Smooth muscle cell (in vitro differentiated cells): ENCODE measurements around the gene HERC4. TPM values are rescaled to one million over a fixed set of nuclear protein-coding genes. Genes with fewer than 3 reads are reported as not detected.

Source experiments
- DNase-seq: peaks from one replicate; lab custom pipeline; 2025; ENCODE audit not compliant: unreplicated experiment; lab: John Stamatoyannopoulos, UW
- H2AFZ ChIP-seq: fragments of 200-600 bp; sonication (generic); 2 replicates; pipeline ENCODE4 v1.6.0; 2016; ENCODE audit warnings: antibody characterized with exemption, low read depth, mild to moderate bottlenecking
- H3F3A ChIP-seq: fragments of 200-600 bp; sonication (generic); 2 replicates; pipeline ENCODE4 v1.6.0; 2017; ENCODE audit warnings: antibody characterized with exemption, low read depth
- H3K27ac ChIP-seq: fragments of 200-600 bp; sonication (generic); 2 replicates; pipeline ENCODE4 v1.5.1; 2016; ENCODE audit warnings: low read depth, mild to moderate bottlenecking
- H3K27me3 ChIP-seq: fragments of 200-600 bp; sonication (generic); 2 replicates; pipeline ENCODE4 v1.6.1; 2016; ENCODE audit warnings: low read depth, mild to moderate bottlenecking
- H3K36me3 ChIP-seq: fragments of 200-600 bp; sonication (generic); 2 replicates; pipeline ENCODE4 v1.5.1; 2016; ENCODE audit warnings: low read depth
- H3K4me1 ChIP-seq: fragments of 200-600 bp; sonication (generic); 2 replicates; pipeline ENCODE4 v1.5.1; 2016; ENCODE audit warnings: low read depth
- H3K4me2 ChIP-seq: fragments of 200-600 bp; sonication (generic); 2 replicates; pipeline ENCODE4 v1.6.0; 2016; ENCODE audit warnings: mild to moderate bottlenecking
- H3K4me3 ChIP-seq: fragments of 200-600 bp; sonication (generic); 2 replicates; pipeline ENCODE4 v1.5.1; 2016; ENCODE audit warnings: mild to moderate bottlenecking
- H3K79me2 ChIP-seq: fragments of 200-600 bp; sonication (generic); 2 replicates; pipeline ENCODE4 v1.6.0; 2016; ENCODE audit warnings: low read depth, mild to moderate bottlenecking
- H3K9ac ChIP-seq: fragments of 200-600 bp; sonication (generic); 2 replicates; pipeline ENCODE4 v1.6.0; 2016; ENCODE audit warnings: low read depth
- H3K9me3 ChIP-seq: fragments of 200-600 bp; sonication (generic); replicated peaks from 2 replicates; pipeline ENCODE4 v1.5.1; 2016; ENCODE audit warnings: low read depth
- H4K20me1 ChIP-seq: fragments of 200-600 bp; sonication (generic); 2 replicates; pipeline ENCODE4 v1.6.0; 2016; ENCODE audit warnings: low read depth
- CTCF ChIP-seq: fragments of 200-600 bp; sonication (generic); IDR thresholded peaks from 2 replicates; pipeline ENCODE4 v1.5.1; 2017; ENCODE audit warnings: borderline replicate concordance, mild to moderate bottlenecking, antibody characterized with exemption; ENCODE audit not compliant: insufficient read depth, poor library complexity, severe bottlenecking
- WGBS: methylation state at CpG from one replicate; pipeline ENCODE4 v1.1.7; 2016; ENCODE audit warnings: low lambda C conversion rate; 5-methylcytosine and 5-hydroxymethylcytosine counted together
- polyA plus RNA-seq: library from polyadenylated mRNA; unstranded; fragments of >200 nt; fragmentation: Nextera tagmentation; extraction: Ambion mirVana; gene quantifications from 2 replicates; pipeline ENCODE4 v1.2.1, GENCODE V29; 2016
- total RNA-seq: library from RNA; depleted of rRNA; stranded (reverse); fragments of >200 nt; gene quantifications from 2 replicates; pipeline ENCODE4 v1.2.3, GENCODE V29; 2014

Gene HERC4
- total and polyA plus RNA-seq, 2 experiments from 2014 or later = 19.5 to 41.2 TPM

GRCh38 chr10:68049289-68050078, 25.6 kb downstream of the HERC4 start:
- Histone ChIP-seq H3K27ac (no peak overlapping the region), H3K79me2 (peaks cover 12% of the 10 kb centered on the region), H3K4me3 (no peak overlapping the region), H3K9me3 (no peaks in the 10 kb centered on the region), H3K27me3 (no peaks in the 10 kb centered on the region), H4K20me1 (peaks cover 58% of the 10 kb centered on the region), H3F3A (peaks cover 5% of the 10 kb centered on the region), H2AFZ (no peak overlapping the region), H3K9ac (no peak overlapping the region), H3K4me1 (no peaks in the 10 kb centered on the region), H3K36me3 (no peaks in the 10 kb centered on the region), H3K4me2 (no peak overlapping the region)
- no peak for TF ChIP-seq CTCF
- no peak for DNase-seq
- WGBS = 65% methylated on average over 8 of the region's 8 CpGs

GRCh38 chr10:68047554-68048327, 27.3 kb downstream of the HERC4 start:
- H3K4me3 ChIP-seq = no peak overlapping the region
- no peaks in the 10 kb centered on the region for H3K9me3 ChIP-seq
- H3K4me2 ChIP-seq = no peak overlapping the region
- peaks cover 59% of the 10 kb centered on the region for H4K20me1 ChIP-seq
- no peak for DNase-seq
- no peaks in the 10 kb centered on the region for H3K27me3 ChIP-seq
- peaks cover 8% of the 10 kb centered on the region for H3K36me3 ChIP-seq
- peaks cover 6% of the 10 kb centered on the region for H3K4me1 ChIP-seq
- H3K9ac ChIP-seq = no peak overlapping the region
- no peak overlapping the region for H2AFZ ChIP-seq
- H3F3A ChIP-seq = peaks cover 7% of the 10 kb centered on the region
- H3K27ac ChIP-seq = no peak overlapping the region
- no peak for TF ChIP-seq CTCF
- WGBS = 94% methylated on average over 3 of the region's 3 CpGs
- H3K79me2 ChIP-seq = peaks cover 22% of the 10 kb centered on the region

GRCh38 chr10:68047122-68047521, 28.0 kb downstream of the HERC4 start:
- 88% methylated on average over 1 of the region's 1 CpG for WGBS
- Histone ChIP-seq H2AFZ (no peak overlapping the region), H3F3A (peaks cover 7% of the 10 kb centered on the region), H3K27ac (no peak overlapping the region), H3K4me3 (no peak overlapping the region), H3K9ac (no peak overlapping the region), H3K79me2 (peaks cover 22% of the 10 kb centered on the region), H3K27me3 (no peaks in the 10 kb centered on the region), H3K4me1 (peaks cover 6% of the 10 kb centered on the region), H3K36me3 (peaks cover 8% of the 10 kb centered on the region), H3K9me3 (no peaks in the 10 kb centered on the region), H4K20me1 (peaks cover 57% of the 10 kb centered on the region), H3K4me2 (no peak overlapping the region)
- no peak for DNase-seq
- TF ChIP-seq CTCF = no peak
